ENCODE measurements around the gene MYO15B. TPM values are rescaled to one million over a fixed set of nuclear protein-coding genes. Genes with fewer than 3 reads are reported as not detected.

Gene MYO15B
- total RNA-seq, 1 experiment from 2014 or later: 26.5 TPM

DNA sequence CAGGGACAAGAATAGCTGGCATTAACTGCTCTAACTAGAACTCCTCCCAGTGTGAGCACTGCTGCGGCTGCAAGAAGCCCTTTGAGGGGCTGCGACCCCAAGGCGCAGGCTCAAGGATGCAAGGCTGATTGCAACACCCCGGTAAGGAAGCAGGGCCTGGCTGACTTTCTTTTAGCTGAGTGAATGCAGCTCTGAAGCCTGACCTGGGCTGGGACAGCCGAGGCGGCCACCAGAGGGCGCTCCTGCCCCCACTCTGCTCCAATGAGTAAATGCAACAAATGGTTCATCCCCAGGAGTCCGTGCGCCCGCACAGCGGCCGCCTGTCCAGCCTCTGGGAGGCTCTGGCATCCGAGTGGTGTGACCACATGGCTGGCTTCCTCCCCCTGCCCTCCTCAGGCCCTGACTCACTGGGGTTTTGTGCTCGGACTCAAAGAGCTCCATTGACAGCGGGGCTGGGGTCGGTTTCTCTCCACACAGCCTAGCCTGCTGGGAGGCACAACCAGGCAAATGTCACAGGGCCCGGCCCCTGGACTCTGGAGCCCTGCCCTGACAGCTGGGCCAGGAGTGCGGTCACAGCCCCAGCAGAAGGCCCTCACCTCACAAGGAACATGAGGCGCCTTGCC is 45.4 kb downstream of the MYO15B start, which contains the start of gene SMIM5:
Gene SMIM5 (plus strand): TSS at position 572 of the 623 bp plus-strand sequence. CDS start 6,768 bp downstream, outside the sequence.
- in situ Hi-C loops (cut with HindIII; ENCODE audit: low pct_unique_long_range_greater_than_20kb, low sequenced_read_pairs): no loop called here
- Histone ChIP-seq H3K36me3 (ENCODE audit: control insufficient read depth, insufficient read depth, low read length) (no peaks in the 10 kb centered on the region), H3K4me3 (ENCODE audit: low read depth in 2 of 2, low read length in 2 of 2) (no peak within 1 kb of the TSS), H3K4me1 (ENCODE audit: control insufficient read depth, insufficient read depth, low read length) (peaks cover 25% of the 10 kb centered on the region), H3K27ac (ENCODE audit: low read length) (peak within 1 kb of the TSS; percentile 65), H3K27me3 (ENCODE audit: control insufficient read depth, insufficient read depth, low read length) (no peaks in the 10 kb centered on the region), H3K9me3 (ENCODE audit: control insufficient read depth, insufficient read depth, low read depth, low read length) (no peaks in the 10 kb centered on the region)
- no TSS peak for BruUV-seq (replicated peaks)
- intact Hi-C loops (cut with micrococcal nuclease; ENCODE audit: unreplicated experiment): loop anchor here (1.0 kb wide), 1 partner anchor 115 kb away; no protein-coding TSS in a partner anchor
- TF ChIP-seq REST (IDR thresholded peaks at IDR 0.05; ENCODE audit: insufficient read depth in 1 of 2, low read depth in 2 of 2, low read length in 1 of 2): no peak
- TF ChIP-seq CTCF (IDR thresholded peaks at IDR 0.05): peak; percentile 99
- no peak for TF ChIP-seq SIN3A (IDR thresholded peaks at IDR 0.05; ENCODE audit: borderline replicate concordance, insufficient read depth, low read depth, low read length)
- CTCF ChIA-PET: interaction anchor here (0.6 to 5.5 kb wide), 25 partner anchors 9 to 222 kb away, joined by 3 to 86 read pairs (median 4); partner anchors contain the start of genes GALK1, ITGB4, LLGL2 and TMEM94
- POLR2A ChIA-PET: interaction anchor here (1.2 kb wide), 1 partner anchor 147 kb away, joined by 3 read pairs; no protein-coding TSS in a partner anchor
- DNase-seq (ENCODE audit: low read depth, low spot score): peak; percentile 35
- ATAC-seq: peak; percentile 85

GRCh38 chr17:75633486-75634375 is 46.1 kb downstream of the MYO15B start:
- Histone ChIP-seq H3K4me1 (ENCODE audit: control insufficient read depth, insufficient read depth, low read length) (peaks cover 25% of the 10 kb centered on the region), H3K4me3 (ENCODE audit: low read depth in 2 of 2, low read length in 2 of 2) (no peak overlapping the region), H3K27ac (ENCODE audit: low read length) (peak overlapping the region; percentile 65), H3K27me3 (ENCODE audit: control insufficient read depth, insufficient read depth, low read length) (no peaks in the 10 kb centered on the region), H3K9me3 (ENCODE audit: control insufficient read depth, insufficient read depth, low read depth, low read length) (no peaks in the 10 kb centered on the region), H3K36me3 (ENCODE audit: control insufficient read depth, insufficient read depth, low read length) (no peaks in the 10 kb centered on the region)
- BruUV-seq (replicated peaks): no TSS peak
- intact Hi-C loops (cut with micrococcal nuclease; ENCODE audit: unreplicated experiment) (loop anchor here (1.0 kb wide), 1 partner anchor 115 kb away; no protein-coding TSS in a partner anchor), in situ Hi-C loops (cut with HindIII; ENCODE audit: low pct_unique_long_range_greater_than_20kb, low sequenced_read_pairs) (no loop called here)
- POLR2A ChIA-PET: interaction anchor here (0.6 to 1.2 kb wide), 2 partner anchors 13 to 146 kb away, joined by 3 to 4 read pairs; no protein-coding TSS in a partner anchor
- TF ChIP-seq SIN3A (IDR thresholded peaks at IDR 0.05; ENCODE audit: borderline replicate concordance, insufficient read depth, low read depth, low read length) (peak; percentile 97), TCF7L2 (IDR thresholded peaks at IDR 0.05; ENCODE audit: low read depth, low read length) (no peak), CTCF (IDR thresholded peaks at IDR 0.05) (peak; percentile 78)
- CTCF ChIA-PET: interaction anchor here (0.6 to 5.5 kb wide), 20 partner anchors 9 to 221 kb away, joined by 3 to 86 read pairs (median 4); partner anchors contain the start of genes ITGB4, LLGL2, TMEM94 and WBP2
- ATAC-seq: peak; percentile 82
- peak; percentile 30 for DNase-seq (ENCODE audit: low read depth, low spot score)

Measured in Panc1 (cell line).